HepG2 (cell line): ENCODE results near the gene CPA5.

ENCODE experiments used
- ARNT ChIP-seq: fragments of 450-650 bp; IDR thresholded peaks from 2 replicates; pipeline ENCODE4 v1.6.1; 2017
- BRD4 ChIP-seq: sonication (generic); formaldehyde crosslinking; IDR thresholded peaks from 2 replicates; pipeline ENCODE4 v1.4.0; 2020; ENCODE audit warnings: missing genetic modification reagents
- POLR2A ChIP-seq, 2 experiments: IDR thresholded peaks; 2 replicates each; pipeline ENCODE4 v1.6.1; 2011; ENCODE audit warnings: low read depth in 2 of 2, low read length in 2 of 2, mild to moderate bottlenecking in 1 of 2, moderate library complexity in 1 of 2; ENCODE audit not compliant: insufficient read depth in 1 of 2
- RAD21 ChIP-seq: fragments of 450-650 bp; formaldehyde crosslinking; IDR thresholded peaks from 2 replicates; pipeline ENCODE4 v1.5.0; 2020; ENCODE audit warnings: mild to moderate bottlenecking
- SMAD1 ChIP-seq: sonication (generic); formaldehyde crosslinking; IDR thresholded peaks from 2 replicates; pipeline ENCODE4 v1.4.0; 2020; ENCODE audit warnings: missing genetic modification reagents, low read depth, mild to moderate bottlenecking, borderline replicate concordance
- TF ChIP-seq, protein P1 (sequence below): sonication (generic); formaldehyde crosslinking; conservative IDR thresholded peaks from 2 replicates; pipeline ENCODE4 v1.8.0; 2022; ENCODE audit warnings: missing genetic modification reagents

DNA sequence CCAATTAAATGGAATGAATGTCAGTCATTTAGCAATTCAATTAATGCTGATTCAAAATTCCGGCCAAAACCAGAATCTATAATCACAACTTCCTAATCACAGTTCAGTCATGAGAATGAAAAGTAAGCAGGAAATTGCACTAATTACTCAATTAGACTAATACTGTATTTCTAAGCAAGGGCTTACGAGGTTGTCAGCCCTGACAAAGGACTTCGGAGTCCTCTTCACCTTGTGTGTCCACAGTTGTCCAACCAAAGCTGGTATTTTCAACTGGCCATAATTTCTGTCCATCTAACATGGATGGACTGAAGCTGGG lies 53.1 kb downstream of the CPA5 start:
- TF ChIP-seq POLR2A (IDR thresholded peaks at IDR 0.05; ENCODE audit: insufficient read depth in 1 of 2, low read depth in 2 of 2, low read length in 2 of 2) (no peak), BRD4 (no peak), SMAD1 (no peak), ARNT (no peak), RAD21 (CRISPR knock-in tag) (no peak)
- TF ChIP-seq, protein P1, sequence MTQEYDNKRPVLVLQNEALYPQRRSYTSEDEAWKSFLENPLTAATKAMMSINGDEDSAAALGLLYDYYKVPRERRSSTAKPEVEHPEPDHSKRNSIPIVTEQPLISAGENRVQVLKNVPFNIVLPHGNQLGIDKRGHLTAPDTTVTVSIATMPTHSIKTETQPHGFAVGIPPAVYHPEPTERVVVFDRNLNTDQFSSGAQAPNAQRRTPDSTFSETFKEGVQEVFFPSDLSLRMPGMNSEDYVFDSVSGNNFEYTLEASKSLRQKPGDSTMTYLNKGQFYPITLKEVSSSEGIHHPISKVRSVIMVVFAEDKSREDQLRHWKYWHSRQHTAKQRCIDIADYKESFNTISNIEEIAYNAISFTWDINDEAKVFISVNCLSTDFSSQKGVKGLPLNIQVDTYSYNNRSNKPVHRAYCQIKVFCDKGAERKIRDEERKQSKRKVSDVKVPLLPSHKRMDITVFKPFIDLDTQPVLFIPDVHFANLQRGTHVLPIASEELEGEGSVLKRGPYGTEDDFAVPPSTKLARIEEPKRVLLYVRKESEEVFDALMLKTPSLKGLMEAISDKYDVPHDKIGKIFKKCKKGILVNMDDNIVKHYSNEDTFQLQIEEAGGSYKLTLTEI: no peak
